K562 (cell line): ENCODE results near the gene CPEB1.

Source experiments
- CCAR2 ChIP-seq: fragments of 200-400 bp; formaldehyde crosslinking; IDR thresholded peaks from 2 replicates; pipeline ENCODE4 v1.6.1; 2017; ENCODE audit warnings: mild to moderate bottlenecking, low read depth, low read length
- HDGF ChIP-seq: fragments of 450-650 bp; IDR thresholded peaks from 2 replicates; pipeline ENCODE4 v1.6.1; 2016
- MXI1 ChIP-seq: IDR thresholded peaks from 2 replicates; pipeline ENCODE4 v1.6.1; 2011; ENCODE audit warnings: low read depth, mild to moderate bottlenecking, improper control_type of control experiment, low read length
- MYC ChIP-seq, 2 experiments: fragments of 250-450 bp in 1 of 2; sonication (Bioruptor Pico) in 1 of 2; IDR thresholded peaks; 2 replicates each; pipeline versions ENCODE4 v1.5.1 to v1.6.1; 2012 to 2021; ENCODE audit warnings: low read depth in 2 of 2, borderline replicate concordance in 1 of 2, improper control_type of control experiment in 1 of 2, low read length in 1 of 2, mild to moderate bottlenecking in 1 of 2, moderate library complexity in 1 of 2
- NR3C1 ChIP-seq: sonication (generic); formaldehyde crosslinking; IDR thresholded peaks from 2 replicates; pipeline ENCODE4 v1.8.1; 2022; ENCODE audit warnings: missing genetic modification reagents
- POLR2A ChIP-seq: fragments of 450-650 bp; conservative IDR thresholded peaks from 2 replicates; pipeline ENCODE4 v1.6.1; 2016
- ZFP36 ChIP-seq: fragments of 150-350 bp; IDR thresholded peaks from 2 replicates; pipeline ENCODE4 v1.6.1; 2018; ENCODE audit warnings: low read length, low read depth; ENCODE audit not compliant: partially characterized antibody
- ZFX ChIP-seq: sonication (generic); formaldehyde crosslinking; IDR thresholded peaks from 2 replicates; pipeline ENCODE4 v1.8.0; 2022; ENCODE audit warnings: mild to moderate bottlenecking, missing genetic modification reagents, moderate library complexity
- ZNF143 ChIP-seq: sonication (generic); formaldehyde crosslinking; IDR thresholded peaks from 2 replicates; pipeline ENCODE4 v1.9.0; 2022; ENCODE audit warnings: mild to moderate bottlenecking, missing genetic modification reagents

- TF ChIP-seq MYC (IDR thresholded peaks at IDR 0.05; ENCODE audit: low read depth, low read length) (no peak), MYC (CRISPR knock-in tag; IDR thresholded peaks at IDR 0.05; ENCODE audit: borderline replicate concordance, low read depth) (no peak), MXI1 (no peak), NR3C1 (CRISPR knock-in tag) (no peak), CCAR2 (no peak), HDGF (no peak), POLR2A (no peak), ZFP36 (no peak), ZFX (CRISPR knock-in tag) (no peak), ZNF143 (CRISPR knock-in tag) (no peak)
Observed at GRCh38 chr15:82553846-82554245, 93.3 kb downstream of the CPEB1 start.
